DND-41 (cell line): ENCODE results near the gene DRAM1.

Experiments used
- CTCF ChIP-seq: IDR thresholded peaks from 2 replicates; pipeline ENCODE4 v1.5.1; 2012; ENCODE audit warnings: borderline replicate concordance, low read length, moderate library complexity, mild to moderate bottlenecking; ENCODE audit not compliant: poor library complexity, severe bottlenecking; ENCODE audit errors: extremely low read depth
- EZH2 ChIP-seq: IDR thresholded peaks from 3 replicates; pipeline ENCODE4 v1.6.1; 2012; ENCODE audit warnings: borderline replicate concordance, low read depth, mild to moderate bottlenecking, moderate library complexity, low read length, inconsistent platforms; ENCODE audit not compliant: severe bottlenecking

- no peak for TF ChIP-seq CTCF
- no peak for TF ChIP-seq EZH2
Observed at GRCh38 chr12:101838628-101839323, 38.6 kb upstream of the DRAM1 start.
